MM.1S (cell line): ENCODE data around the gene SH3TC2.

Experiments
- DNase-seq: peaks from one replicate; pipeline ENCODE4 v3.0.0-alpha.2; 2015
- H2AFZ ChIP-seq: fragments of 300-600 bp; sonication (generic); 2 replicates; pipeline ENCODE4 v1.6.0; 2016; ENCODE audit warnings: antibody characterized with exemption, low read length
- H3F3A ChIP-seq: fragments of 300-600 bp; sonication (generic); 2 replicates; pipeline ENCODE4 v1.6.1; 2016; ENCODE audit warnings: mild to moderate bottlenecking, antibody characterized with exemption, low read length, moderate library complexity, mixed read lengths; ENCODE audit not compliant: insufficient read depth
- H3K27ac ChIP-seq: fragments of 300-600 bp; sonication (generic); 2 replicates; pipeline ENCODE4 v1.5.1; 2016; ENCODE audit warnings: mild to moderate bottlenecking, low read length
- H3K27me3 ChIP-seq: fragments of 300-600 bp; sonication (generic); replicated peaks from 2 replicates; pipeline ENCODE4 v1.6.0; 2016; ENCODE audit warnings: low read length; ENCODE audit not compliant: insufficient read depth
- H3K36me3 ChIP-seq: fragments of 300-600 bp; sonication (generic); replicated peaks from 2 replicates; pipeline ENCODE4 v1.6.1; 2016; ENCODE audit warnings: mild to moderate bottlenecking, low read length, mixed read lengths; ENCODE audit not compliant: insufficient read depth
- H3K4me1 ChIP-seq: fragments of 300-600 bp; sonication (generic); 2 replicates; pipeline ENCODE4 v1.6.1; 2016; ENCODE audit warnings: low read length, mixed read lengths
- H3K4me2 ChIP-seq: fragments of 300-600 bp; sonication (generic); 2 replicates; pipeline ENCODE4 v1.6.0; 2016; ENCODE audit warnings: low read depth, low read length
- H3K4me3 ChIP-seq: fragments of 300-600 bp; sonication (generic); 2 replicates; pipeline ENCODE4 v1.5.1; 2016; ENCODE audit warnings: low read length, mixed read lengths
- H3K79me2 ChIP-seq: fragments of 300-600 bp; sonication (generic); 2 replicates; pipeline ENCODE4 v1.6.1; 2016; ENCODE audit warnings: mixed run types, low read length, mixed read lengths
- H3K9ac ChIP-seq: fragments of 300-600 bp; sonication (generic); 2 replicates; pipeline ENCODE4 v1.6.1; 2016; ENCODE audit warnings: low read length, mixed read lengths
- H3K9me2 ChIP-seq: fragments of 300-600 bp; sonication (generic); replicated peaks from 2 replicates; pipeline ENCODE4 v1.6.1; 2016; ENCODE audit warnings: mild to moderate bottlenecking, low read length, mixed read lengths; ENCODE audit not compliant: insufficient read depth
- H3K9me3 ChIP-seq: fragments of 300-600 bp; sonication (generic); replicated peaks from 2 replicates; pipeline ENCODE4 v1.6.1; 2016; ENCODE audit warnings: mild to moderate bottlenecking, low read length, mixed read lengths; ENCODE audit not compliant: insufficient read depth
- H4K20me1 ChIP-seq: fragments of 300-600 bp; sonication (generic); 2 replicates; pipeline ENCODE4 v1.6.1; 2016; ENCODE audit warnings: mild to moderate bottlenecking, low read length, moderate library complexity, mixed read lengths; ENCODE audit not compliant: insufficient read depth
- CTCF ChIP-seq: fragments of 300-600 bp; sonication (generic); IDR thresholded peaks from 2 replicates; pipeline ENCODE4 v1.5.1; 2016; ENCODE audit warnings: antibody characterized with exemption, low read length, mixed read lengths
- EZH2 ChIP-seq: fragments of 300-600 bp; sonication (generic); optimal IDR thresholded peaks from 2 replicates; pipeline ENCODE3; 2017; ENCODE audit warnings: low read depth, mild to moderate bottlenecking, antibody characterized with exemption, low read length, mixed read lengths
- EZH2phosphoT487 ChIP-seq: fragments of 300-600 bp; sonication (generic); IDR thresholded peaks from 2 replicates; pipeline ENCODE4 v1.6.1; 2018; ENCODE audit warnings: antibody characterized with exemption, low read length

The SH3TC2 gene

GRCh38 chr5:149001162-149001561 is 61.7 kb downstream of the SH3TC2 start:
- no peak for DNase-seq
- Histone ChIP-seq H3K36me3 (no peaks in the 10 kb centered on the region), H3K79me2 (no peaks in the 10 kb centered on the region), H3K27me3 (no peaks in the 10 kb centered on the region), H4K20me1 (no peaks in the 10 kb centered on the region), H3K9ac (no peak overlapping the region), H3K27ac (no peak overlapping the region), H3K9me3 (no peaks in the 10 kb centered on the region), H3K4me2 (no peak overlapping the region), H3K4me1 (no peaks in the 10 kb centered on the region), H3K9me2 (no peaks in the 10 kb centered on the region), H2AFZ (no peak overlapping the region), H3F3A (no peaks in the 10 kb centered on the region), H3K4me3 (no peak overlapping the region)
- TF ChIP-seq EZH2, result no peak
- TF ChIP-seq EZH2phosphoT487, result no peak
- TF ChIP-seq CTCF, result no peak

- H3K4me3 ChIP-seq, result no peak overlapping the region
- no peaks in the 10 kb centered on the region for H4K20me1 ChIP-seq
- no peaks in the 10 kb centered on the region for H3K9me3 ChIP-seq
- H3K4me1 ChIP-seq, result no peaks in the 10 kb centered on the region
- no peak overlapping the region for H3K27ac ChIP-seq
- H3K9ac ChIP-seq, result no peak overlapping the region
- no peaks in the 10 kb centered on the region for H3F3A ChIP-seq
- no peaks in the 10 kb centered on the region for H3K36me3 ChIP-seq
- no peak for DNase-seq
- H2AFZ ChIP-seq, result no peak overlapping the region
- no peaks in the 10 kb centered on the region for H3K27me3 ChIP-seq
- no peak overlapping the region for H3K4me2 ChIP-seq
- TF ChIP-seq EZH2phosphoT487 (no peak), EZH2 (no peak), CTCF (no peak)
- no peaks in the 10 kb centered on the region for H3K9me2 ChIP-seq
- no peaks in the 10 kb centered on the region for H3K79me2 ChIP-seq
Observed at GRCh38 chr5:148999741-149000140, 63.1 kb downstream of the SH3TC2 start.

GRCh38 chr5:148998174-148998797 is 64.6 kb downstream of the SH3TC2 start:
- H3K79me2 ChIP-seq, result no peaks in the 10 kb centered on the region
- no peaks in the 10 kb centered on the region for H3K36me3 ChIP-seq
- no peaks in the 10 kb centered on the region for H3K27me3 ChIP-seq
- H3K9me3 ChIP-seq, result no peaks in the 10 kb centered on the region
- no peak overlapping the region for H2AFZ ChIP-seq
- no peak overlapping the region for H3K4me2 ChIP-seq
- TF ChIP-seq EZH2 (no peak), EZH2phosphoT487 (no peak), CTCF (peak; percentile 71)
- no peak overlapping the region for H3K9ac ChIP-seq
- no peaks in the 10 kb centered on the region for H3K4me1 ChIP-seq
- no peak overlapping the region for H3K27ac ChIP-seq
- H4K20me1 ChIP-seq, result no peaks in the 10 kb centered on the region
- DNase-seq, result peak; percentile 76
- no peaks in the 10 kb centered on the region for H3F3A ChIP-seq
- H3K4me3 ChIP-seq, result no peak overlapping the region
- no peaks in the 10 kb centered on the region for H3K9me2 ChIP-seq
